ENCODE data around the gene ZNF630.
"Not testable (repeated sequence)": the region's sequence is repeated elsewhere in the genome, so short reads cannot be mapped to it uniquely, and the experiment has no call there.

Gene ZNF630

DNA sequence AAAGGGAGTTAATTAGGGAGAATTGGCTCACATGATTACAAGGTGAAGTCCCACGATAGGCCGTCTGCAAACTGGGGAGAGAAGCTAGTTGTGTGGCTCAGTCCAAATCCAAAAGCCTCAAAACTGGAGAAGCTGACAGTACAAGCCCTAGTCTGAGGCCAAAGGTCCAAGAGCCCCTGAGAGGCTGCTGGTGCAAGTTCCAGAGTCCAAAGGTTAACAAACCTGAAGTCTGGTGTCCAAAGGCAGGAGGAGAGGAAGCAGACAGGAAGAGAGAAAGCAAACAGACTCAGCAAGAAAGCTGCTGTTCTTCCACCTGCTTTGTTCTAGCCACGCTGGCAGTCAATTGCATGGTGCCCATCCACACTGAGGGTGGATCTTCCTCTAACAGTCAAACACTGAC is 30.0 kb upstream of the ZNF630 start:
- Histone ChIP-seq H3K4me3 (ENCODE audit: low read depth in 1 of 2, low read length in 2 of 2) (no peak overlapping the region), H3K9ac (ENCODE audit: low read depth, low read length) (no peak overlapping the region), H3K36me3 (ENCODE audit: insufficient read depth, low read length) (no peaks in the 10 kb centered on the region), H3K9me3 (ENCODE audit: insufficient read depth, low read length, severe bottlenecking) (no peaks in the 10 kb centered on the region), H3K27ac (ENCODE audit: low read length) (no peak overlapping the region), H4K20me1 (ENCODE audit: insufficient read depth, low read length) (no peaks in the 10 kb centered on the region), H2AFZ (ENCODE audit: low read depth, low read length) (no peak overlapping the region), H3K4me1 (ENCODE audit: insufficient read depth, low read length) (no peaks in the 10 kb centered on the region), H3K4me2 (ENCODE audit: insufficient read depth, low read length) (no peak overlapping the region), H3K27me3 (ENCODE audit: insufficient read depth, low read length, poor library complexity) (no peaks in the 10 kb centered on the region), H3K79me2 (ENCODE audit: insufficient read depth, low read length) (no peaks in the 10 kb centered on the region)
- no peak for DNase-seq
- ATAC-seq (ENCODE audit: insufficient read depth, low read depth): no peak
- TF ChIP-seq EZH2 (IDR thresholded peaks at IDR 0.05; ENCODE audit: borderline replicate concordance, low read depth, low read length, severe bottlenecking) (no peak), CTCF (IDR thresholded peaks at IDR 0.05; ENCODE audit: borderline replicate concordance, extremely low read depth, low read length, poor library complexity, severe bottlenecking) (no peak)

DNA sequence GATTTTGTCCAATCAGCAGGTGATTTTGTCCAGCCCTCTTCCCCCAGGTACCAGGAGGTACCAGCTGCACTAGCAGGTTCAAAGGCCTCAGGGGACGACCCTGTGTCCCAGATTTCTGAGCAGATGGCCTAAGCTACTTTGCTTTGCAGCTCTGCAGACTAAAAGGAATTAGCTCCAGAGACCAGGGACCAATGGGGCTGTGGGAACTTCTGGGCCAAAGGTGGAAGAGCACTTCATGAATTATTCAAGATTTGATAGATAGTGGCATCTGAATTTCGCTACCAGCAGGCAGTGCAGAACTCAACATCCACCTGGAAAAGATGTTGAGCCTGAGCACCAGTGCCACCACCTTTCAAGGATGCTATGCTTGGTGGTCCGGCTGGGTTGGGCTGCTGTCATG is 21.1 kb upstream of the ZNF630 start:
- H4K20me1 ChIP-seq (ENCODE audit: insufficient read depth, low read length); H3K4me2 ChIP-seq (ENCODE audit: insufficient read depth, low read length); H3K9ac ChIP-seq (ENCODE audit: low read depth, low read length); H3K4me3 ChIP-seq (ENCODE audit: low read depth in 1 of 2, low read length in 2 of 2); H3K79me2 ChIP-seq (ENCODE audit: insufficient read depth, low read length); H3K4me1 ChIP-seq (ENCODE audit: insufficient read depth, low read length); DNase-seq; H3K27me3 ChIP-seq (ENCODE audit: insufficient read depth, low read length, poor library complexity); H3K27ac ChIP-seq (ENCODE audit: low read length); H3K36me3 ChIP-seq (ENCODE audit: insufficient read depth, low read length); H3K9me3 ChIP-seq (ENCODE audit: insufficient read depth, low read length, severe bottlenecking); H2AFZ ChIP-seq (ENCODE audit: low read depth, low read length); ATAC-seq (ENCODE audit: insufficient read depth, low read depth): not testable (repeated sequence)

GRCh38 chrX:48090123-48090522 is 18.7 kb upstream of the ZNF630 start:
- Histone ChIP-seq H3K9ac (ENCODE audit: low read depth, low read length) (no peak overlapping the region), H4K20me1 (ENCODE audit: insufficient read depth, low read length) (no peaks in the 10 kb centered on the region), H3K4me1 (ENCODE audit: insufficient read depth, low read length) (no peaks in the 10 kb centered on the region), H2AFZ (ENCODE audit: low read depth, low read length) (no peak overlapping the region), H3K27me3 (ENCODE audit: insufficient read depth, low read length, poor library complexity) (no peaks in the 10 kb centered on the region), H3K9me3 (ENCODE audit: insufficient read depth, low read length, severe bottlenecking) (no peaks in the 10 kb centered on the region), H3K4me3 (ENCODE audit: low read depth in 1 of 2, low read length in 2 of 2) (no peak overlapping the region), H3K27ac (ENCODE audit: low read length) (no peak overlapping the region), H3K4me2 (ENCODE audit: insufficient read depth, low read length) (no peak overlapping the region), H3K79me2 (ENCODE audit: insufficient read depth, low read length) (no peaks in the 10 kb centered on the region), H3K36me3 (ENCODE audit: insufficient read depth, low read length) (no peaks in the 10 kb centered on the region)
- ATAC-seq (ENCODE audit: insufficient read depth, low read depth) (no peak), DNase-seq (no peak)
- TF ChIP-seq EZH2 (IDR thresholded peaks at IDR 0.05; ENCODE audit: borderline replicate concordance, low read depth, low read length, severe bottlenecking): no peak
- TF ChIP-seq CTCF (IDR thresholded peaks at IDR 0.05; ENCODE audit: borderline replicate concordance, extremely low read depth, low read length, poor library complexity, severe bottlenecking): no peak

GRCh38 chrX:48086082-48086481 is 14.6 kb upstream of the ZNF630 start:
- H2AFZ ChIP-seq (ENCODE audit: low read depth, low read length): no peak overlapping the region
- no peak for TF ChIP-seq CTCF (IDR thresholded peaks at IDR 0.05; ENCODE audit: borderline replicate concordance, extremely low read depth, low read length, poor library complexity, severe bottlenecking)
- TF ChIP-seq EZH2 (IDR thresholded peaks at IDR 0.05; ENCODE audit: borderline replicate concordance, low read depth, low read length, severe bottlenecking): no peak
- no peak overlapping the region for H3K4me2 ChIP-seq (ENCODE audit: insufficient read depth, low read length)
- H3K4me1 ChIP-seq (ENCODE audit: insufficient read depth, low read length): no peaks in the 10 kb centered on the region
- no peak overlapping the region for H3K9ac ChIP-seq (ENCODE audit: low read depth, low read length)
- ATAC-seq (ENCODE audit: insufficient read depth, low read depth): no peak
- H3K36me3 ChIP-seq (ENCODE audit: insufficient read depth, low read length): no peaks in the 10 kb centered on the region
- H3K27me3 ChIP-seq (ENCODE audit: insufficient read depth, low read length, poor library complexity): no peaks in the 10 kb centered on the region
- H3K4me3 ChIP-seq (ENCODE audit: low read depth in 1 of 2, low read length in 2 of 2): no peak overlapping the region
- no peaks in the 10 kb centered on the region for H3K9me3 ChIP-seq (ENCODE audit: insufficient read depth, low read length, severe bottlenecking)
- H4K20me1 ChIP-seq (ENCODE audit: insufficient read depth, low read length): no peaks in the 10 kb centered on the region
- no peak for DNase-seq
- H3K79me2 ChIP-seq (ENCODE audit: insufficient read depth, low read length): no peaks in the 10 kb centered on the region
- H3K27ac ChIP-seq (ENCODE audit: low read length): no peak overlapping the region

Measured in DND-41 (cell line).